ENCODE results near the gene NLGN4Y.
"Not testable (repeated sequence)": the region's sequence is repeated elsewhere in the genome, so short reads cannot be mapped to it uniquely, and the experiment has no call there.

Gene NLGN4Y

GRCh38 chrY:14860448-14860847 lies 336.1 kb downstream of the NLGN4Y start:
- no peak for DNase-seq

GRCh38 chrY:14861033-14861432 lies 336.7 kb downstream of the NLGN4Y start:
- DNase-seq, result not testable (repeated sequence)

- DNase-seq, result no peak
These were observed 347.6 kb downstream of the NLGN4Y start for GRCh38 chrY:14871971-14872370.
